Right ventricle myocardium inferior (tissue), 1 donor: Measurements from ENCODE around the gene CTNNA1. TPM values are rescaled to one million over a fixed set of nuclear protein-coding genes. Genes with fewer than 3 reads are reported as not detected.
A peak's percentile ranks its signal among the peaks of the same experiment; 100 is the strongest.

ENCODE experiments used
- ATAC-seq: fragments of 200-7000 bp; cut with Tn5 transposase; one replicate; pipeline ENCODE4 v1.9.1; 2020; ENCODE audit warnings: mild to moderate bottlenecking, moderate library complexity
- DNase-seq: peaks from one replicate; pipeline ENCODE4 v3.0.0; 2021; ENCODE audit errors: missing footprints
- intact Hi-C: fragments of 100-400 bp; cut with DNase I; formaldehyde crosslinking; loops from one replicate; pipeline ENCODE4 v1.11.0; 2022
- total RNA-seq: library from RNA; stranded (reverse); fragmentation: NEBNext Ultra II Directional; extraction: Animal tissue kit (Norgen Biotek cat#: 25700); gene quantifications from one replicate; pipeline ENCODE4 v1.2.1, GENCODE V29; 2021
- donor health status: DM: no; HTN: yes; CAD: no; lungs with severe emphysema.

The CTNNA1 gene
- total RNA-seq, 1 donor from 2014 or later, result 322 TPM

DNA sequence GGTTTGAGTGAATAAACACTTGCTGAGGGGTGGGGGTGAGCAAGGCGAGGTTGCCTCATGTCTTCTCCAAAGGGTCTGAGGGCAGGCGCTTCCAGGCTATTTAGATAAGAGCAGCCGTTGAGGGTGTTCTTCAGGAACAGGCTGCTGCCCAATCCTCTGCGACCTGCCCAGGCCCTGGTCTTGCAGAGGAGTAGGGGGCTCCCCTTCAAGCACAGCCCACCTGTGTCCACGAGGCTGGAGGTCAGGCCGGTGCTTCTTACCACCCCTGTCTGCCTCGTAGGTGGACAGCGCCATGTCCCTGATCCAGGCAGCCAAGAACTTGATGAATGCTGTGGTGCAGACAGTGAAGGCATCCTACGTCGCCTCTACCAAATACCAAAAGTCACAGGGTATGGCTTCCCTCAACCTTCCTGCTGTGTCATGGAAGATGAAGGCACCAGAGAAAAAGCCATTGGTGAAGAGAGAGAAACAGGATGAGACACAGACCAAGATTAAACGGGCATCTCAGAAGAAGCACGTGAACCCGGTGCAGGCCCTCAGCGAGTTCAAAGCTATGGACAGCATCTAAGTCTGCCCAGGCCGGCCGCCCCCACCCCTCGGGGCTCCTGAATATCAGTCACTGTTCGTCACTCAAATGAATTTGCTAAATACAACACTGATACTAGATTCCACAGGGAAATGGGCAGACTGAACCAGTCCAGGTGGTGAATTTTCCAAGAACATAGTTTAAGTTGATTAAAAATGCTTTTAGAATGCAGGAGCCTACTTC lies 180.5 kb downstream of the CTNNA1 start:
- DNase-seq (no peak), ATAC-seq (no peak)
- intact Hi-C loops, result no loop called here

DNA sequence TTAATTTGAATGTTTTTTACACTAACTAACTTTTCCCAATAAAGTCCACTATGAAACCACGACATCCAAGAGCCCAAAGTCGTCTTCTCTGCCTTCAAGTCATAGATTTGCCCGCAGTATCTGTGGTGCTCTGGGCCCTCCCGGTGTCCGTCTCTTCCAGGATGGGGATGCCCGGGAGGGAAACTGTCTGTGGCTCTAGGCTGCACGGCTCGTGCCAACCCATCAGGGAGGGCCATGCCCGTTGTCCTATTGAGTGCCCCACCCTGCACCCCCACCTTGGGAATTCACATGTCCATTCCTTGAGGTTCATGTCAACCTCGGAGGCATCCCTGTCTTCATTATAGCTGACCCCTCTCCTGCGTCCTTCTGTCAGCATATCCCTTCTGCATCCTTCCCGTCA lies 181.7 kb downstream of the CTNNA1 start:
- ATAC-seq, result no peak
- DNase-seq, result no peak
- intact Hi-C loops, result no loop called here

DNA sequence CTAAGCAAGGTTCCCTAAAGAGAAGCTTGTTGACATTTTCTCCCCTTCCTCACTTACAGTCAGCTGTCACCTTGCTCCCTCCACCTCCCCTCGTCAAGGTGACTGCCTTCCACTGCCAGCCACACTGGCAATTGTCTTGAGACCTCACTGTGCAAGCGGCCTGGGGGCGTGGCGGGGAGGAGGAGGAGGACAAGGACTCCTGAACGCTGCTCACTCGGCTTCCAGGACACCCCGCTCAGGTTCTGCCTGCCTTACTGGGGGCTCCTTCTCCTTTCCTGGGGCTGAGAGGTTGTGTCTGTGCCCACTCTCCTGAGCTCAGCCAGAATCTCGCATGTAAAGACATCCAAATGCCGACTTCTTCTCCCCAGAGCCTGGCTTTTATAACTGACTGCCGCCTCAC lies 182.2 kb downstream of the CTNNA1 start:
- intact Hi-C loops, result no loop called here
- ATAC-seq (no peak), DNase-seq (no peak)

DNA sequence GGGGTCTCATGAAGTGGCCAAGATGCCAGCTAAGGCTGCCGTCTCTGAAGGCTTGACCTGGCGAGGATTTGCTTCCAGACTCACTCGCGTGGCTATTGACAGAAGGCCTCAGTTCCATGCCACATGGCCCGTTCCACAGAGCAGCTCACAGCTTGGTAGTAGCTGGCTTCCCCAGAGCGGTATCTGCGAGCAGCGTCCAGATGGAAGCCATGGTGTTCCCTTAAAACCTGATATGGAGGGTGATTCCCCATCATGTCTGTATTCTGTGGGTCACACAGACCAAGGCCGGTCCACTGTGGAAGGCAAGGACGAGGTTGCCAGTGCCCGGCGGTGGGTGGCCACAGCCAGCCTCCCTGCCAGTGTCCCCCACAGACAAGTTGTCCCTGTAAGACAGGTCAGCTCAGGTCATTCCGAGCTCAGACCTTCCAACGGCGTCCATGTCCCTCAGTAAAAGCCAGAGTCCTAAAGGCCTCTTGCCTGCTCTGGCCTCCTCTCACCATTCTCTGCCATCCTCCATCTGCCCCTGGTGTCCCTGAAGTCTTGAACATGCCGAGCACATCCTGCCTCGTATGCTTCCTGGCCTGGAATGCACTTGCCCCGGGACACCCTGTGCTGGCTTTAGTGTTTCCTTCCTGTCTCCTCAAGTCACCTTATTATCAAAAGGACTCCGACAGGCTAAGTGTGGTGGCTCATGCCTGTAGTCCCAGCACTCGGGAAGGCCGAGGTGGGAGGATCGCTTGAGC lies 183.2 kb downstream of the CTNNA1 start:
- ATAC-seq, result peak; percentile 34
- intact Hi-C loops, result no loop called here
- no peak for DNase-seq

DNA sequence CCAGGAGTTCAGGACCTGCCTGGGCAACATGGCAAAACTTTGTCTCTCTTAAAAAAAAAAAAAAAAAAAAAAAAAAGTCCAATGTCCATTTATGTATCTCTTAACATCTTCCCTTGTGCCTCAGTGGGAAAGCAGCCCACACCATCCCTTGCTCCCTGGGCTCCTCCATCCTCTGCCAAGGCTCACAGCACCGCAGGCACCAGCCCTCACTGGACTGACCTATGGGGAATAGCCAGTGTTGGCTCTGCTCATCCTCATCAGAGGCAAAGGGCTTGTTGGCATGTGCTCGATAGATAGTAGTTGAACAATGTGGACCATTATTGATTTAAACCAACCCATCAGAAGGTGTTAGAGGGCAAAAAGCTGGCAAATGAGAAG lies 183.7 kb downstream of the CTNNA1 start:
- no peak for DNase-seq
- intact Hi-C loops, result no loop called here
- peak; percentile 15 for ATAC-seq

DNA sequence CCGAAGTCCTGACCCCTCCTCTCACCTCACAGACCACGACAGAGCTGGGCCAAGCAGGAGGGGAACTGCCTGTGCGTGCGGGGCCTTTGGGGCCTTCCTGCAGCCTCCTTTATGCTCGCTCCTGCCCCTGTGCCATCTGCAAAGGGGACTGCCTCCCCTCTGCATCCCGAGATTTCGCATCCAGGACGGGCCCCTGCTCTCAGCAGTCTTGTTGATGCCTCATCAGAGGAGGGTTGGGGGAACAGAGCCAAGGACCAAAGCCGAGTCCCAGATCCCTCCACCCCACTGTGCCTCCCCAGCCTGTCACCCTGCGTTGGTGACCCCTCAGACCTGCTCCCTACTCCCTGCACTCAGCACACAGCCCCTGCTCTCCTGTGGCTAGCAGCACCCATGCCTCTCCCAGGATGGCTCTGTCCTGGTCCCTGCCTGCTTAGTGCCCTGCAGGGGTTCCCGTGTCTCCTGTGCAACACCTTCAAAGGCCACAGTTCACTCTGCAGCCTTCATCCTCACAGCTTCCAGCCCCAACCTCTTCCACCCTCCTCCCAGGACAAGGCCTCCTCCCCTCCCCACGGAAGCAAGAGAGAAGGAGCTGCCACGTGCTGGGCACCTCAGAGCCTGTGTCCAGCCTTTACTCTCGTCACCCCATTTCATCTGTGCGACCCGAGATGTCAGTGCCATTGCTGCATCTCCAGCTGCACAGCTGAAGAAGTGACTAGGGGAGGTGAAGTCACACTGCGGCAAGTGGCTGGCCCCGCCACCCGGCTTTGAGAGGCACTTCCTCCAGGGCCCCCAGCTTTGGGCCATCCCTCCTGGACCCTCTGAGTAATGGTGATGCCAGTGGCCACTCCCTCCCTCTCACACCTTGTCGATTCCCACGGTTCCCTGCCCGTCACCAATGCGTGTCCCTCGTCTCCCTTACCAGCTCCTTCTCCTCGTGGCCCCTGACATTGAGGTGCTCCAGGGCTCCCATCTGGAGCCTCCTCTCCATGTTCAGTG lies 184.5 kb downstream of the CTNNA1 start:
- ATAC-seq (peak; percentile 14), DNase-seq (no peak)
- intact Hi-C loops, result no loop called here

DNA sequence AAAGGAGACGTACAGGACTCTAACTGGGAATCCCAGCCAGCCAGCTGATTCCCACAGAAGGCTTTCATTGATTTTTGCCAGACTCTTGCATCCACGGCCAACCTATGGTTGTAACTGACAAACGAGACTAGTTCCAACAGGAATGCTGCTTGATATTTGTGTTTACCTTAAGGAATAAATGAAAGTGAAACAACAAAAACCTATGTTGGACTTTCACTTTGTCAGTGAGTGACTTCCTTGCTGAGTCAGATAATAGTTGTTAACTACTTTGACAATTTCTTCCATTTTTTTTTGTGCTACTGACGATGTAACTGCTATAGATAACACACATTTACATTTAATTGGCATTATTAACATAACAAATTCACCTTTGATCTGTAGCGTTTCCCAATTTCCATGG lies 185.3 kb downstream of the CTNNA1 start:
- intact Hi-C loops, result no loop called here
- DNase-seq (no peak), ATAC-seq (no peak)

DNA sequence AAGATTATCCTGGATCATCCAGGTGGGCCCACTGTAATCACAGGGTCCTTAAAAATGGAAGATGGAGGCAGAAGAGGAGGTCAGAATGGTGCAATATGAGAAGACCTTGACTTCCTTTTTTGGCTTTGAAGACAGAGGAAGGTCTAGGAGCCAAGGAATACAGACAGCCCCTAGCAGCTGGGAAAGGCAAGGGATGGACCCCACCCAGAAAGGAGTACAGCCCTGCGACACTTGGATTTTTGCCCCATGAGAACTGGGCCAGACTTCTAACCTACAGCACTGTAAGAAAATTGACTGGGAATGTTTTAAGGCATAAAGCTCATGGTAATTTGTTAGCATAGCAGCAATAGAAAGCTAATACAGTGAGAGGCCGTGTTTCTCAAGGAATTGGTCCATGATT lies 188.8 kb downstream of the CTNNA1 start:
- DNase-seq (no peak), ATAC-seq (no peak)
- intact Hi-C loops, result no loop called here

DNA sequence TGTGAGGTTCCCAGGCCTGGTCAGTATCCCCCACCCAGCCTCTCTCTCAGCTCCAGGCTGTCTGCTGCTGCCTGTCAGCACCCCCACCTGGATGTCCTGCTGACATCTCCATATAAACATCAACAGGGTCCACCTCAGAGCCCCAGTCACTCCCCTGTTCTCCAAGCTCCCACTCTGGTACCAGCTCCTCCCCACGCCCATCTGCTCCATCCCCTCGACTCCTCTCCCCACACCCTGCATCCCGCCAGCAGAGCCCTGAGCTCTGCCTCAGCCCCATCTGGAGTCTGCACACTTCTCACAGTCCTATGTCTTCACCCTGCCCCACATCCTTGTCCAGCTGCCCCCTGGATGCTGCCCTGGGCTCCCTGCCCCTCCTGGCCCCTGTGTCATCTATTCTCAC lies 189.6 kb downstream of the CTNNA1 start:
- DNase-seq (no peak), ATAC-seq (no peak)
- intact Hi-C loops, result no loop called here

DNA sequence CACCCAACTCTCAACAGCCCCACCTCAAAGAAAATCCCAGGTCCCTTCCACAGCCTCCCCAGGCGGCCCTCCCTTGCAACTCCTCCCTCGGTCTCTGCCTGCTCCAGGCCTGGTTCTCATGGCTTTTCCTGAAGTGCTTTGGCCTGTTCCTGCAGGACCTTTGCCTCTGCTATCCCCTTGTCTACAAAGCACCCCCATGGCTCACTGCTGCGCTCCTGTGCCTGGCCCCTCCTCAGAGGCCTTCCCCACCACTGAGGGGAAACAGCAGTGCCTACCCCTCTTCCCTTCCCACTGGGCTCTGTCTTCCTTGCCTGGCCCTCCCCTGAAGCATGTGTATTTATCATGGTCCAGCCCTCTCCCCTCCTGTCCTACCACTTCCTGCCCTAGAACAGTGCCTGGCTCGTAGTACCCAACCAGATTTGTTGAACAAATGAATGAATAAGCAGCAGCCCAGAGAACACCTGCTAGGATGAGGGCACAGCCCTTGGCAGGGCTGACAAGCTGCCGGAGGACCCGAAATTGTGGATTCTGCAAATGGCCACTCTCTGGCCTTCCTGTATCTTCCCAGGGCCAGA lies 190.5 kb downstream of the CTNNA1 start:
- intact Hi-C loops, result no loop called here

DNA sequence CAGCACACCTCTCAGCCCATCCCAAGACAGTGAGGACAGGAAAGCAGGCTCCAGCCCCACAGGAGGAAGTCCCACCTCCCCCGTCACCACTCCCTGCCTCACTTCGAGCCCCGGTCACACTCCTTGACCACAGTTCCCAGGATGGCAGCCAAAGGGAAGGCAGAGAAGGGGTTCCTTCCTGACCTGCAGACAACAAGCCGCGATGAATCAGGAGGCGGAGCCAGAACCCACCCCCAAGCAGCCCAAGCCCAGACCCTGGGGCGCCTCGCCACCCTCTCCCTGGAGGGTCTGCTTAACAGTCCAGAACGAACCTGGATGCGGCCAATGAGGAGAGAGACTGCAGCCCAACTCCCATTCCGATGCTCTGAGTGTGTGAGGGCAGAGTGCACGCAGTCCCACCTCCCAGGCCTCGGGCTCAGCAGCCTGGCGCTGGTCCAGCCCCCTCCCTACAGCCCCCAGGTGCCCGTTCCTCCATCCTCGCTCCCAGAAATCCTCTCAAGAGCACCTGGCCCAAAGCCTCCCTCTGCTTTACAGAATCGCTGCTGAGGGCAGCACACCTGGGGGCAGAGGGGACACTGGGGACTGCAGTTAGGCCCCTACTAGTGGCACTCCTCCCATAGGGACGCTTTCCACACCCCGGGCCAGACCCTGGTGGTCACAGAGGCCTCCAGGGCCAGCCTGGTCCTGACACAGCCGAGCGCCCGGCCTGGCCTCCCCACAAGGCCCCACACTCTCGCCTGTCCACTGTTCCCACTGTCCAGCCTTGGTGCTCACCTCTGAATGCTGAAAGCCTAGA lies 191.5 kb downstream of the CTNNA1 start:
- no peak for ATAC-seq
- intact Hi-C loops, result no loop called here
- no peak for DNase-seq

More for the DNA sequence above, 190.5 kb downstream of the CTNNA1 start:
- DNase-seq (no peak), ATAC-seq (no peak)

DNA sequence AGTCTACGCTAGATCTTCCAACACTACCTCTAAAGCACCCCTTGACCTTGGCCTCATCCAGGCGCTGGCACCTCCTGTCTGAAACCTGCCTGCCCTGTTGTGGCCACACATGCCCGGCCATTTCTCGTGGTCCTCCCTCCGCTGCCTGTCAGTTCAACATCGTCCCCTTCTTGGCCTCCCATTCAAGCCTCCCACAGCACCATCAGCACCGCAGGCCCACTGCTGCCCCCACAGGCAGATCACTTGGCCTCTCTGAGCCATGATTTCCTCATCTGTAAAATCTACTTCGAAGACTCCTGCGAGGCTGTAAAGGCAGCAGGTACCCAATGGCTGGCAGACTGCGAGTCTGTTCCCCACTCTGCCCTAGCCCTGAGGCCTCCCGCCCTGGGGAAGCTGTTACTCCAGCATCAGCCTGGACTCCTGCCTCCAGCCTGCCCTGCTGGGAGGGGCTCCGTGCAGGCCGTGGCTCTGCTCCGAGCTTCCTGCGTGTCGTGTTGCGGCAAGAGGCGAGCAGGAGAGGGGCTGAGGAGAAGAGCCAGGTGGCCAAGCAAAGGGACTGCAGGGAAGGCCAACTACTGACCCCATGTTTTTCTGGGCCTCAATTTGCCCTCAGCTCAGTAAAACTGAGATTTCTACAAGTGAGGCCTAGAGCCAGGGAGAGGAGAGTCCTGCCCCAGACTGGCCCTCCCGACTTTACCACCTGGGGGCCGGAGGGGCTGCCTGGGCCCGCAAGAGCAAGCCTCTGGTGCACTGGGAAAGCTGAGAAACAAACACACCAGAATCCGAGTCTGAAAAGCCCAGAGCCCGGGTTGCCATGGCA lies 192.4 kb downstream of the CTNNA1 start:
- no peak for ATAC-seq
- intact Hi-C loops, result no loop called here
- DNase-seq, result no peak

DNA sequence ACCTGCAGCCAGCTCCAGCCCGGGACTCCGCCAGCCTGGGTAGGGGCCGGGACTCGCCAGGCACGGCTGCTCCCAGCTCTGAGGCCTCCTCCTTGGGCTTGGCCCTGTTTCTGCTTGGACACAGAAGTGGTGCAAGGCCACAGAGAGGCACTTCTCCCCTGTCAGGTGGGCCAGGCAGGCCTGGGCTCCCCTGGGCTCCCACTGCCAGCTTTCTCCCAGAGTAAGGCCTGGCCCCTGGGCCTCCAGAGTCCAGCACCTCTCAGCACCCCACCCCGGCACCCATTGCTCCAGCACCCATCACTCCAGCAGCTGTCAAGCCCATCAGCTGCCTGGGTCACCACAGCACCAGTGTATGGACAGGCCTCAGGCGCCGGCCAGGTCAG lies 193.0 kb downstream of the CTNNA1 start:
- DNase-seq (no peak), ATAC-seq (no peak)
- intact Hi-C loops, result no loop called here

DNA sequence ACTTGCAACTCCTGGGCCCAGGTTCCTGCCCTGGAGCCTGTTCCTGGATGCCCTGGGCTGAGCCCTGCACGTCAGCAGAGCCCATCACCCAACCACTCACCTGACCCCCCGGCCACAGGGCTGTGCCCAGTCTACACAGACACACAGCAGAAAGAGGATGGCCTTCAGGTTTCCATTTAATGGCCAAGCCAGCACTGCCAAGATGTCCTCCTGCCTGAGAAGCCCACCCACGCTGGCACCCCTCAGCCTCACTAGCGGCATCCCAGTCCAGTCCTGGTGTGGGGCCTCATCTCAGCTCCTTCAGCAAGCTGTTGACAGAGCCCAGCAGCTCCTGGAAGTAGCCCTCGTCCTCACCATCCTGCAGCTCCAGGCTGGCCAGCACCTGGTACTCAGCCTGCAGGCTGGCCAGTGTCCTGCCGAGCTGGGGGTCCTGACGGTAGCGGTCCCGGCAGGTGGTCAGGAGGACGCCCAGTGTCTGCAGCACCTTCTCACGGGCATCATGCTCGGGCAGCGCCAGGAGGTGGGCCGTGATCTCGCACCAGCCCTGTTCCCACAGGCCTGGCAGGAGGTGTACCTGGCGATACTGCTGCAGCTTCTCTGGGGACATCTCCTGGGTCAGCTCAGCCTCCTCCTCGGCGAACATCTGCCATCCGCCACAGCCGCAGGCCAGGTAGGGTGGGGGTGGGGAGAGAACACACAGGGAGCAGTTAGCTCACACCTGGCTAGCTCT lies 193.8 kb downstream of the CTNNA1 start:
- no peak for DNase-seq
- intact Hi-C loops, result no loop called here
- no peak for ATAC-seq

DNA sequence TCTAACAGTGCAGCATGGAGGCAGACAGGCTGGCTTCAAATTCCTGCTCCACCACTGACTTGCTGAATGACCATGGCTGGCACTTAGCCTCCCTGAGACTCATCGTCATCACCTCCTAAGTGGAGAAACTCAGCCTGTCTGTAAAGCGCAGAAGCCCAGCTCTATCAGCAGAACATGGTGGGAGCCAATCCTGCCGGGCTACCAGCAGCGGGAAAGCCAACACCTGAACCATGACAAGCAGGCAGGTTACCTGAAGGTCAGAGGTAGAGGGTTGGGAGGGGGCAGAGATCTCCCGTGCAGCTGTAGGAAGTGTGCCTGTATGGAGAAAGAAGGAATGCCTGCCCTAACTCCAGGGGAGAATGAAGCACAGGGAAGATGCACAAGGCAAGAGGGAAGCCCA lies 194.6 kb downstream of the CTNNA1 start:
- intact Hi-C loops, result no loop called here
- DNase-seq, result no peak
- no peak for ATAC-seq

DNA sequence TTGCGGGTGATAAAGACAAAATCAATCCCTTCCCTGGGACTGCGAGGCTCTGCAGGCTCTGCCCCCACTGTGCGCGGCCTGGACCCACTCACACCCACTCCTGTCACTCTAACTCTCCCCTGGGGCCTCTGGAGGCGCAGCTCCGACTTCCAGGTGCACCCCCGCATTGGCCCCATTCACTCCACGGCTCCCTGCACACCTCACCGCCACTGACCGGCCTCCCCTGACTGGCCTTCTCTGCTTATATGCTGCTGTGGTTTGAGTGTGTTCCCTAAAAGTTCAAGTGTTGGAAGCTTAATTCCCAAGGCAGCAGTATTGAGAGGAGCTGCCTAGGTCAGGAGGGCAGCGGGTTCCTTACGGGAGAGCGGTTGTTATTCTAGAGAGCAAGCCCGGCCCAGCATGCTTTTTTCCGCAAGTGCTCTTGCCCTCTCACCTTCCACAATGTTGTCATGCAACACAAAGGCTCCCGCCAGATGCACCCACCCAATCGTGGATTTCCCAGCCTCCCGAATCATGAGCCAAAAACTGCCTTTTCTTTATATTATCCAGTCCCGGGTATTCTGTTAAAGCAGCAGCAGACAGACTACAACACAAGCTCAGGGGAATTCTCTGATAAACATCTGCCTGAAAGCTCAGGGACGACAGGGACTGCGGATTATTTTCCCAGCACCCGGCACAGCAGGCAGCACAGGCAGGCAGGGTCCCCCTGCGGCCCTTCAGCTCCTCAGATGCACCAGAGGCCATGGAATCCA lies 195.4 kb downstream of the CTNNA1 start:
- DNase-seq, result no peak

More for the DNA sequence above, 195.4 kb downstream of the CTNNA1 start:
- ATAC-seq, result no peak
- intact Hi-C loops, result no loop called here
